ENCODE data around the gene POMC.
A peak's percentile ranks its signal among the peaks of the same experiment; 100 is the strongest.
"Not testable (repeated sequence)": the region's sequence is repeated elsewhere in the genome, so short reads cannot be mapped to it uniquely, and the experiment has no call there.

The POMC gene

GRCh38 chr2:25132299-25132635 is 36.1 kb downstream of the POMC start:
- DNase-seq (ENCODE audit: low spot score): no peak

- DNase-seq (ENCODE audit: low spot score): peak; percentile 27
Measured at GRCh38 chr2:25131567-25132298, 36.6 kb downstream of the POMC start.

DNA sequence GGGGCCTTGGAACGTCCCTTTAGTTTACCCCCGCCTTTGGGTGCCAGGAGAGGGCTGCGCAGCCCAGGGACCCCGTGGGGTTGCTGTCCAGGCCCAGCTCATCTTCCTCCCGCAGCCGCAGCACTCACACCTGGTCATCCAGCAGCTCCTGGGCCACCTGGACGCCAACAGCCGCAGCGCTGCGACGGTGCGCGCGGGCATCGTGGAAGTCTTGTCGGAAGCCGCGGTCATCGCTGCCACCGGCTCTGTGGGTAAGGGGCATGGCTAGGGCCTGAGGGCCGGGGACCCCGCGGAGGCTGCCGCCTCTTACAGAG is 37.2 kb downstream of the POMC start:
- DNase-seq (ENCODE audit: low spot score): no peak

DNA sequence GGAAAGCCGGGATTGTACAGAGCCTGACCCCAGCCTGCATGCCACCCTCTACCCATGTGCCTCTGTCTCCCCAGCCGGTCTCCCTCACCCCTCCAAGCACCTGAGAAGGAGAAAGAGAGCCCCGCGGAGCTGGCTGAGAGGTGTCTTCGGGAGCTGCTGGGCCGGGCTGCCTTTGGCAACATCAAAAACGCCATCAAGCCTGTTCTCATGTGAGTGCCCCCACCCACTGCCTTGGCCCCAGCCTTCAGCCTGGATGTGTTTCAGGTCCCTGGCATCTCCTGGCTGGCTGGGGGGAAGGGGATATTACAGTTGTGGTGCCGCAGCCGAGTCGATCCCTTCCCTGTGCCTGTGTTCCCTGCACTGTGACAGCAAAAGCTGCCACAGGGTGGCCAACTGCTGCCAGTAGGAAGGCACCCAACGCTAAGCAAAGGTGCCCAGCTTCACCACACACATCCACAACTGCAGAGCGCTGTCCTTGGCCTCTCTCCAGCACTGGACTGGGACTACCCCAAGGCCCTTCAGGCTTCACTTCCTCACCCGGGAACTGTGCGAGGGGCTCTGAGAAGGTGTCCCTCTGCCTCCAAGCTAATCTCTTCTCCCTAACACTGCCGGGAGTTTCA is 38.4 kb downstream of the POMC start:
- no peak for DNase-seq (ENCODE audit: low spot score)

GRCh38 chr2:25127646-25128045 is 40.7 kb downstream of the POMC start:
- DNase-seq (ENCODE audit: low spot score): peak; percentile 68

GRCh38 chr2:25127071-25127470 is 41.3 kb downstream of the POMC start:
- DNase-seq (ENCODE audit: low spot score): not testable (repeated sequence)

DNA sequence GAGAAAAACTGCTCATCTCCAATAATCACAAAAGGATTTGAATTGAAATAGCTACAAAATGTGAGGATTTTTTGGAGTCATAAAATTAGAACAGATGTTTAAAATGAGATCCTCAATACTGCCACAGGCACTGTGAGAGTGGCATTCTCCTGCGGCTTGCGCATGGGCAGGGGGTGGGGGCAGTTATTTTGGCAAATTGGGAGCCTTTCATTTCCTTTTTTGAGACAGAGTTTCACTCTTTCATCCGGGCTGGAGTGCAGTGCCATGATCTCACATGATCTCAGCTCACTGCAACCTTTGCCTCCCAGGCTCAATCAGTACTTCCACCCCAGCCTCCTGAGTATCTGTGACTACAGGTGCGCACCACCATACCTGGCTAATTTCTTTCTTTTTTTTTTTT is 42.4 kb downstream of the POMC start:
- DNase-seq (ENCODE audit: low spot score): no peak

DNA sequence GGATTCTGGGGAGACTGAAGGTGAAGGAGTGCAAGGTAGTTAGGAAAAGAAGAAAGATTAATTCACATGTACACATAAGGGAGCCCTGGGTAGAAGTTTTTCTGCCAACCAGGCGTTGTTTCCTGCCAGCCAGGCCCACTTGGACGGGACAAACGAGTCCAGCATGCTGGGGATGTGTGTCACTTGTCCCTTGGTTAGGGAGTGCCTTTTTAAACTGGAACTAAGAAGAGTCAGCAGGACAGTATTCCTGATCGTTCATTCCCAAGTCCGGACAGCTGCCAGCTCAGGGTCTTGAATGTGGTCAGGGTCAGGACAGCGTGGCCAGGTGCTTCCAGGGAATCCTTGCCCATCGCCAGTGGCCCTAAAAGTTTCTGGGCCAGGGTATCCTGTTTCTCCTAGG is 43.2 kb downstream of the POMC start:
- no peak for DNase-seq (ENCODE audit: low spot score)

GRCh38 chr2:25123682-25124081 is 44.7 kb downstream of the POMC start:
- DNase-seq (ENCODE audit: low spot score): no peak

- no peak for DNase-seq (ENCODE audit: low spot score)
Measured at GRCh38 chr2:25122367-25122766, 46.0 kb downstream of the POMC start.

- no peak for DNase-seq (ENCODE audit: low spot score)
Measured at GRCh38 chr2:25119263-25119662, 49.1 kb downstream of the POMC start.

DNA sequence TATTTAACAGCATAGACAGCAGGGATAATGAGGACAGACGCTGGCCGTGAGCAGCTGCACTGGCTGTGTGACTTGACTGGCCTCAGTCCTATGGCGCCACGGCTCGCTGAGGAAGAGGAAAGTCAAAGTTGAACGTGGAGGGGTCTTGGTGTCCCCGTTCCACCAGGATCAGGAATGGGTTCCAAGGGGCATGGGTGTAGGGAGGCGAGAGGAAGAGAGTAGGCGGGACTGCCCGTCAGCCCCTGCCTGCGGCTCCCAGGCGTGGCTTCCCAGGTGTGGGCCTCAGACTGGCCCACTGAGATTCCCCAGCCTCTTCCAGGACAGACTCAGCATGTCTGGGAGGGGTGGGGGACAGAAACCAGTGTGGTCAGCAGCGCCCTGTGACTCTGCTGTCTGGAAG is 51.4 kb downstream of the POMC start:
- no peak for DNase-seq (ENCODE audit: low spot score)

- peak; percentile 44 for DNase-seq (ENCODE audit: low spot score)
Measured at GRCh38 chr2:25115902-25116301, 52.5 kb downstream of the POMC start.

DNA sequence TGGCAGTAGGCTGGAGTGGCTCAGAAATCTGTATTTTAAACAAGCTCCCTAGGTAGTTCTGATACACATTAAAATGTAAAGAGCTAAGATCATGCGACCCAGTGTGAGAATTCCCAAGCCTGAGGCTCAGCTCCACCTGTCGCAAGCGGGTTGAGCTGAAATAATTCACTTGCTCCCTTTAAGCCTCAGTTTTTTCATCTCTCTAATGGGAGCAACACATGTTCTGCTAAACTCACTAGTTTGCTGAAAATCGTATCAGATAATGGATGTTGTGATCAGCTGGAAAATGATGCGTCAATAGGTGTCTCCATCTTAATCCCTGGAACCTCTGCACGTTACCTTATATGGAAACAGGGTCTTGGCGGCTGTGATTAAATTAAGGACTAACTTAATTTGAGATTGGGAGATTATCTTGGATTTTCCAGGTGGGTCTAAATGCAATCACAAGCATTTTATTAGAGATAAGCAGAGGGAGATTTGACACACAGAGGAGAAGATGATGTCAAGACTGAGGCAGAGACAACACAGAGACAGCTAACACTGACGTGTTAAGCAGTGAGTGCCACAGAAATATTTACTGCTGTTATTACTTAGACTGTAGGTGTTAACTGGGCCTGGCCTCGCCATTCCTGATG is 53.0 kb downstream of the POMC start:
- DNase-seq (ENCODE audit: low spot score): no peak

DNA sequence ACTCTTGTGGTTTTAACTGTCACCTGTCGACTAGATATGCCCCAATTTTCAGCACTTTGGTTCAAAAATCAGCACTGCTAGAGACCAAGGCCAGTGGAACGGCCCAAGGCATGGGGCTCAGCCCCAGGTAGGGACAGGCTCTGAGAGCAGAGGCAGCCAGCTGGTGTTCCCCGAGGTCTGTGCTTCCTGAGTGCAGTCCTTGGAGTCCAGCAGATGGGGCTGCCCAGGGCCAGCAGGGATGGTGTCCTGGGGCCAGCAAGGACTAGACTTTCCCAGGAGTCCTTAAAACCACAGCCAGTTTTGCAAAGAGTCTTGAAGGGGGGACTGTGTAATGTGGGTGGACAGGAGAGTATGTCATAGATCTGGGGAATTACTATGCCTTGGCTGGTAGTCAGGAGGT is 56.3 kb downstream of the POMC start:
- no peak for DNase-seq (ENCODE audit: low spot score)

Measured in GM03348 (cell line).